GM19023 (cell line): ENCODE data around the gene SLCO4A1.

Experiments used
- ATAC-seq: cut with Tn5 transposase; IDR thresholded peaks from one replicate; pipeline ENCODE4 v1.9.1; 2021; ENCODE audit warnings: mild to moderate bottlenecking, moderate library complexity; ENCODE audit not compliant: unreplicated experiment

SLCO4A1 gene

GRCh38 chr20:62663145-62664018, 21.1 kb downstream of the SLCO4A1 start:
- ATAC-seq, result no peak

GRCh38 chr20:62664019-62664971, 22.0 kb downstream of the SLCO4A1 start:
- ATAC-seq, result no peak

GRCh38 chr20:62665153-62665754, 23.0 kb downstream of the SLCO4A1 start:
- ATAC-seq, result no peak

GRCh38 chr20:62665826-62666735, 23.8 kb downstream of the SLCO4A1 start:
- no peak for ATAC-seq

GRCh38 chr20:62666736-62667529, 24.6 kb downstream of the SLCO4A1 start:
- ATAC-seq, result no peak

- no peak for ATAC-seq
Observed at GRCh38 chr20:62667530-62668440, 25.5 kb downstream of the SLCO4A1 start.

GRCh38 chr20:62668441-62669027, 26.2 kb downstream of the SLCO4A1 start:
- ATAC-seq, result no peak

GRCh38 chr20:62669249-62669648, 26.9 kb downstream of the SLCO4A1 start:
- no peak for ATAC-seq

GRCh38 chr20:62670156-62670555, 27.9 kb downstream of the SLCO4A1 start:
- no peak for ATAC-seq

GRCh38 chr20:62670998-62671397, 28.7 kb downstream of the SLCO4A1 start:
- no peak for ATAC-seq

- ATAC-seq, result no peak
Observed at GRCh38 chr20:62671765-62672164, 29.5 kb downstream of the SLCO4A1 start.

- ATAC-seq, result no peak
Observed at GRCh38 chr20:62674370-62674769, 32.1 kb downstream of the SLCO4A1 start.

GRCh38 chr20:62675156-62675876, 33.0 kb downstream of the SLCO4A1 start:
- no peak for ATAC-seq

- no peak for ATAC-seq
Observed at GRCh38 chr20:62675877-62676260, 33.6 kb downstream of the SLCO4A1 start.

- no peak for ATAC-seq
Observed at GRCh38 chr20:62676976-62677375, 34.7 kb downstream of the SLCO4A1 start.

GRCh38 chr20:62677678-62678077, 35.4 kb downstream of the SLCO4A1 start:
- no peak for ATAC-seq

GRCh38 chr20:62678553-62678952, 36.2 kb downstream of the SLCO4A1 start:
- no peak for ATAC-seq
